ENCODE results near the gene RTN4RL2.
A peak's percentile ranks its signal among the peaks of the same experiment; 100 is the strongest.

Gene RTN4RL2

GRCh38 chr11:57477507-57478189 is 17.3 kb downstream of the RTN4RL2 start:
- H3K36me3 ChIP-seq (ENCODE audit: control insufficient read depth, low read depth, low read length), result no peaks in the 10 kb centered on the region
- no peaks in the 10 kb centered on the region for H3K9me3 ChIP-seq (ENCODE audit: control insufficient read depth, low read depth, low read length)
- H3K27me3 ChIP-seq (ENCODE audit: control insufficient read depth, insufficient read depth, low read length), result peaks cover 62% of the 10 kb centered on the region
- peaks cover 9% of the 10 kb centered on the region for H3K4me1 ChIP-seq (ENCODE audit: control insufficient read depth, low read depth, low read length)
- no peak overlapping the region for H3K4me3 ChIP-seq (ENCODE audit: low read length)
- H3K27ac ChIP-seq (ENCODE audit: low read length), result no peak overlapping the region
- no peak overlapping the region for H3K9ac ChIP-seq (ENCODE audit: low read length)

- Histone ChIP-seq H3K9ac (ENCODE audit: low read length) (no peak overlapping the region), H3K4me1 (ENCODE audit: control insufficient read depth, low read depth, low read length) (peaks cover 9% of the 10 kb centered on the region), H3K4me3 (ENCODE audit: low read length) (no peak overlapping the region), H3K27ac (ENCODE audit: low read length) (no peak overlapping the region), H3K9me3 (ENCODE audit: control insufficient read depth, low read depth, low read length) (no peaks in the 10 kb centered on the region), H3K27me3 (ENCODE audit: control insufficient read depth, insufficient read depth, low read length) (peaks cover 75% of the 10 kb centered on the region), H3K36me3 (ENCODE audit: control insufficient read depth, low read depth, low read length) (no peaks in the 10 kb centered on the region)
Observed at GRCh38 chr11:57479021-57479663, 18.8 kb downstream of the RTN4RL2 start.

- no peak overlapping the region for H3K9ac ChIP-seq (ENCODE audit: low read length)
- no peak overlapping the region for H3K4me3 ChIP-seq (ENCODE audit: low read length)
- H3K36me3 ChIP-seq (ENCODE audit: control insufficient read depth, low read depth, low read length), result no peaks in the 10 kb centered on the region
- peaks cover 9% of the 10 kb centered on the region for H3K4me1 ChIP-seq (ENCODE audit: control insufficient read depth, low read depth, low read length)
- no peaks in the 10 kb centered on the region for H3K9me3 ChIP-seq (ENCODE audit: control insufficient read depth, low read depth, low read length)
- H3K27me3 ChIP-seq (ENCODE audit: control insufficient read depth, insufficient read depth, low read length), result peaks cover 71% of the 10 kb centered on the region
- no peak overlapping the region for H3K27ac ChIP-seq (ENCODE audit: low read length)
Observed at GRCh38 chr11:57479911-57480310, 19.6 kb downstream of the RTN4RL2 start.

GRCh38 chr11:57480409-57481137 is 20.2 kb downstream of the RTN4RL2 start:
- Histone ChIP-seq H3K36me3 (ENCODE audit: control insufficient read depth, low read depth, low read length) (peaks cover 3% of the 10 kb centered on the region), H3K4me3 (ENCODE audit: low read length) (no peak overlapping the region), H3K27ac (ENCODE audit: low read length) (no peak overlapping the region), H3K9ac (ENCODE audit: low read length) (no peak overlapping the region), H3K27me3 (ENCODE audit: control insufficient read depth, insufficient read depth, low read length) (peaks cover 64% of the 10 kb centered on the region), H3K9me3 (ENCODE audit: control insufficient read depth, low read depth, low read length) (no peaks in the 10 kb centered on the region), H3K4me1 (ENCODE audit: control insufficient read depth, low read depth, low read length) (peaks cover 8% of the 10 kb centered on the region)

- H3K4me3 ChIP-seq (ENCODE audit: low read length), result no peak overlapping the region
- no peaks in the 10 kb centered on the region for H3K9me3 ChIP-seq (ENCODE audit: control insufficient read depth, low read depth, low read length)
- H3K4me1 ChIP-seq (ENCODE audit: control insufficient read depth, low read depth, low read length), result peaks cover 3% of the 10 kb centered on the region
- peaks cover 57% of the 10 kb centered on the region for H3K27me3 ChIP-seq (ENCODE audit: control insufficient read depth, insufficient read depth, low read length)
- no peak overlapping the region for H3K27ac ChIP-seq (ENCODE audit: low read length)
- peaks cover 7% of the 10 kb centered on the region for H3K36me3 ChIP-seq (ENCODE audit: control insufficient read depth, low read depth, low read length)
- H3K9ac ChIP-seq (ENCODE audit: low read length), result no peak overlapping the region
Observed at GRCh38 chr11:57481315-57481714, 21.0 kb downstream of the RTN4RL2 start.

GRCh38 chr11:57481915-57482781 is 21.8 kb downstream of the RTN4RL2 start:
- peak overlapping the region; percentile 62 for H3K4me3 ChIP-seq (ENCODE audit: low read length)
- peaks cover 3% of the 10 kb centered on the region for H3K4me1 ChIP-seq (ENCODE audit: control insufficient read depth, low read depth, low read length)
- H3K27me3 ChIP-seq (ENCODE audit: control insufficient read depth, insufficient read depth, low read length), result peaks cover 49% of the 10 kb centered on the region
- no peak overlapping the region for H3K27ac ChIP-seq (ENCODE audit: low read length)
- peaks cover 7% of the 10 kb centered on the region for H3K36me3 ChIP-seq (ENCODE audit: control insufficient read depth, low read depth, low read length)
- H3K9me3 ChIP-seq (ENCODE audit: control insufficient read depth, low read depth, low read length), result no peaks in the 10 kb centered on the region
- peak overlapping the region; percentile 42 for H3K9ac ChIP-seq (ENCODE audit: low read length)

- Histone ChIP-seq H3K9ac (ENCODE audit: low read length) (peak overlapping the region; percentile 42), H3K9me3 (ENCODE audit: control insufficient read depth, low read depth, low read length) (no peaks in the 10 kb centered on the region), H3K4me1 (ENCODE audit: control insufficient read depth, low read depth, low read length) (peaks cover 3% of the 10 kb centered on the region), H3K27ac (ENCODE audit: low read length) (no peak overlapping the region), H3K36me3 (ENCODE audit: control insufficient read depth, low read depth, low read length) (peaks cover 7% of the 10 kb centered on the region), H3K27me3 (ENCODE audit: control insufficient read depth, insufficient read depth, low read length) (peaks cover 41% of the 10 kb centered on the region), H3K4me3 (ENCODE audit: low read length) (peak overlapping the region; percentile 62)
Observed at GRCh38 chr11:57482782-57483561, 22.6 kb downstream of the RTN4RL2 start.

- Histone ChIP-seq H3K9ac (ENCODE audit: low read length) (peak overlapping the region; percentile 42), H3K27me3 (ENCODE audit: control insufficient read depth, insufficient read depth, low read length) (peaks cover 36% of the 10 kb centered on the region), H3K4me1 (ENCODE audit: control insufficient read depth, low read depth, low read length) (peaks cover 3% of the 10 kb centered on the region), H3K9me3 (ENCODE audit: control insufficient read depth, low read depth, low read length) (no peaks in the 10 kb centered on the region), H3K27ac (ENCODE audit: low read length) (no peak overlapping the region), H3K36me3 (ENCODE audit: control insufficient read depth, low read depth, low read length) (peaks cover 7% of the 10 kb centered on the region), H3K4me3 (ENCODE audit: low read length) (peak overlapping the region; percentile 62)
Observed at GRCh38 chr11:57483562-57483918, 23.2 kb downstream of the RTN4RL2 start.

GRCh38 chr11:57484141-57484710 is 23.9 kb downstream of the RTN4RL2 start:
- H3K36me3 ChIP-seq (ENCODE audit: control insufficient read depth, low read depth, low read length), result peaks cover 7% of the 10 kb centered on the region
- peaks cover 3% of the 10 kb centered on the region for H3K4me1 ChIP-seq (ENCODE audit: control insufficient read depth, low read depth, low read length)
- no peak overlapping the region for H3K27ac ChIP-seq (ENCODE audit: low read length)
- H3K9ac ChIP-seq (ENCODE audit: low read length), result no peak overlapping the region
- peaks cover 36% of the 10 kb centered on the region for H3K27me3 ChIP-seq (ENCODE audit: control insufficient read depth, insufficient read depth, low read length)
- H3K4me3 ChIP-seq (ENCODE audit: low read length), result no peak overlapping the region
- no peaks in the 10 kb centered on the region for H3K9me3 ChIP-seq (ENCODE audit: control insufficient read depth, low read depth, low read length)

- H3K9me3 ChIP-seq (ENCODE audit: control insufficient read depth, low read depth, low read length), result no peaks in the 10 kb centered on the region
- no peak overlapping the region for H3K27ac ChIP-seq (ENCODE audit: low read length)
- H3K4me1 ChIP-seq (ENCODE audit: control insufficient read depth, low read depth, low read length), result no peaks in the 10 kb centered on the region
- no peak overlapping the region for H3K4me3 ChIP-seq (ENCODE audit: low read length)
- peaks cover 36% of the 10 kb centered on the region for H3K27me3 ChIP-seq (ENCODE audit: control insufficient read depth, insufficient read depth, low read length)
- no peak overlapping the region for H3K9ac ChIP-seq (ENCODE audit: low read length)
- H3K36me3 ChIP-seq (ENCODE audit: control insufficient read depth, low read depth, low read length), result peaks cover 7% of the 10 kb centered on the region
Observed at GRCh38 chr11:57485217-57485990, 25.1 kb downstream of the RTN4RL2 start.

Measured in iPS-18a (cell line).